IPS-NIHi7 (cell line): ENCODE measurements around the gene ALG9.
A peak's percentile ranks its signal among the peaks of the same experiment; 100 is the strongest.
"Not testable (repeated sequence)": the region's sequence is repeated elsewhere in the genome, so short reads cannot be mapped to it uniquely, and the experiment has no call there.

Source experiments
- DNase-seq: peaks from one replicate; pipeline ENCODE4 v3.0.0; 2012; ENCODE audit warnings: mixed read lengths; ENCODE audit errors: extremely low spot score

Gene ALG9

DNA sequence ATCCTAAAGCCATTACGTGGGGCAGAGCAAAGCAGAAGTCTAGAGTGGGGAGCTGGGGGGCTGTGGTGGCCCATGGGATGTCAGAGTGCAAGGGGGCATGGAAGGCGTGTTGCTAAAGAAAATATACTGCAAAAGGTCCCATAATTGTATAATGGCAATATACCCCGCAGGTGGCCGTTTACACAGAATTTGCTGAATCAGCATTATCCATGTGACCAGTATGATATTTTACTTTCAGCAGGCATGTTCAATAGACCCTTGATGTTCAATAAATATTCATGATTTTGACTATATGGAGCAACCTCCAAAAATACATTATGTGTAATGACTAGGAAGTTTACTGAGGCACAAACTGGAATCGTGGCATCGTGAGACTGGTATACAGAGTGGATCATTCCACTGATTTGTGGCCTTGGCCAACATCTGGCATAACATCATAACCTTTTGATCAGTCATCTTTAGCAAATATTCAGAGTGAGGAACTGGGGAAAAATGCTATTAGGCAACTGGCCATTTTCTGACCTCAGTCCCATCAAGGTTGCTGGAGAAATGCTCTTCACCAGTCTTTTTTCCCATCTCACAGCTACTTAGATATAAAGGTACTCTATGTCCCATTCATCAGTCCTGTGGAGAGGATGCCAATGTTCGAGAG is 75.9 kb downstream of the ALG9 start:
- DNase-seq, result no peak

DNA sequence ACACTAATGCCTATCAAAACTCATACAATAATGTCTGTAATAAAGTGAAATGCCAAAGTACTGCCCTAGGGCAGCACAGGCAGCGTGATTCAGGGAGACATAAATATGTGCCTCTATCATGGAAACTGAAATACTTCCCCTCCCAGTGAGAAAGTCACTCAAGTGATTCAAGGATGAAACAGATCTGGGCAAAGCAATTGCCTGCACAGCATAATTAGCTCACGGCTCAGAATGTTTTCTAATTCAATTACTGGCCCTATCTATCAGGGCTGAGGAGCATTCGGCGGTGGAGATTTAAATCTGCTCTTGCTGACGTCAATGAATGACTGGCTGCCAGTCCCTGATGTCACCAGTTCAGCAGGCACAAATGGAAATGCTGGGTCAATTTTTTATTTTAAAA is 77.5 kb downstream of the ALG9 start:
- DNase-seq, result no peak

DNA sequence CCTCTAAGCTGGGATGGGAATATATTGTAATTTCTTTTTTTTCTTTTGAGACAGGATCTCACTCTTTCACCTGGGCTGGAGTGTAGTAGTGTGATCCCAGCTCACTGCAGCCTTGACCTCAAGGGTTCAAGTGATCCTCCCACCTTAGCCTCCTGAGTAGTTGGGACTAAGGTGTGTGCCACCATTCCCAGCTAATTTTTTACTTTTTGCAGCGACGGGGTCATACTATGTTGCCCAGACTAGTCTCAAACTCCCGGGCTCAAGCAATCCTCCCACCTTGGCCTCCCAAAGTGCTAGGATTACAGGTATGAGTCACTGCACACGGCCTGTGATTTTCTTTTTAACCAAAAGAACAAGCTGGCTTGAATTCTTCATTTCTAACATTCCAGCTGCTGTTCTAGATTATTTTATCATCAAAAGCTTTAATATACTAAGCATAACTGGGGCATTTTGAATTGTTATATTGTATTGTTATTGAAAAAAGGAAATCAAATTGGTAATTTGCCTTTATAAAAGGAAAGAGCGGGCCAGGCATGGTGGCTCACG is 78.4 kb downstream of the ALG9 start:
- DNase-seq, result no peak

DNA sequence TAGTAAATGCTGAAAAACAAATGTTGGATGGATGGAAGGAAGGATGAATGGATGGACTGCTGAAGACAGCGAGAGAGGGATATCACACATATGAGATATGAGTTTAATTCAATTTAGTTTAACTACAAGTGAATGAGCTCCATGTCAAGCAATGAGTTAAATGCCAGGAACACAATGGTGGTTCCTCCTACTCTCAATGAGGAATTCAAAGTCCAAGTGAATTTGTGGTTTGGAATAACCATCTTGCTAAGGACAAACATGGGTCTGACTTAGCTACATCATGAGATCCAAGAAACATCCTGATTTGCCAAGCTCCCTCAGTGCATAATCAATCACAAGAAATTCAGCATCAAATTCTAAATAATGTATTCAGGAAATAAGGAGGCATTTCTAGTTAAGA is 79.1 kb downstream of the ALG9 start:
- DNase-seq, result no peak

DNA sequence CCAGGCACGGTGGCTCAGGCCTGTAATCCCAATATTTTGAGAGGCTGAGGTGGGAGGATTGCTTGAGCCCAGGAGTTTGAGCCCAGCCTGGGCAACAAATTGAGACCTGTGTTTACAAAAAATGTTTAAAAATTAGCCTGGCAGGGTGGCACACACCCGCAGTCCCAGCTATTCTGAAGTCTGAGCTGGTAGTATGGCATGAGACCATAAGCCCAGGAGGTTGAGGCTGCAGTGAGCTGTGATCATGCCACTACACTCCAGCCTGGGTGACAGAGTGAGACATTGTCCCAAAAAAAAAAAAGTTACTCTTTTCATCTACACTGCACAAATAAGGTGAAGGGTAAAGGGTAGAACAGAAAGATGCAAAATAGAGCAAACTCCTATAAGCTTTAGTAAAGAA is 82.9 kb downstream of the ALG9 start:
- no peak for DNase-seq

DNA sequence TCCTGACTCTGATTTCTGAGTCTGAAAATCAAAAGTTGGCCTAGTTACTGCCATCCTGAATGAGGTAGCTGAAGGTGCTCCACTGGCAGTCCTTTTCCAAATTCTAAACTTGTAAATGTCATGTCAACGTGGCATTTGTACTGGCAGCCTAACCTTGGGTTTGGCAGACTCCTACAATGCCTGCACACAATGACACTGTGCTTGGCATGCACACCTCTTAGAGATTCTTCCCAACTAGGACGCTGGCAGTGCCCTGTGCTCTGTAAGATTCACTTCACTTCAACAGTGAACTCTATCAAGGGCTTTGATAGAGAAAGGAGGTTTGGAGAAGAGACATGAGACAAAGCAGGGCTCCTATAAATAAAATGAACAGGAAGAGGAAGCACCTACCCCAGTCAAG is 83.3 kb downstream of the ALG9 start:
- DNase-seq, result no peak

DNA sequence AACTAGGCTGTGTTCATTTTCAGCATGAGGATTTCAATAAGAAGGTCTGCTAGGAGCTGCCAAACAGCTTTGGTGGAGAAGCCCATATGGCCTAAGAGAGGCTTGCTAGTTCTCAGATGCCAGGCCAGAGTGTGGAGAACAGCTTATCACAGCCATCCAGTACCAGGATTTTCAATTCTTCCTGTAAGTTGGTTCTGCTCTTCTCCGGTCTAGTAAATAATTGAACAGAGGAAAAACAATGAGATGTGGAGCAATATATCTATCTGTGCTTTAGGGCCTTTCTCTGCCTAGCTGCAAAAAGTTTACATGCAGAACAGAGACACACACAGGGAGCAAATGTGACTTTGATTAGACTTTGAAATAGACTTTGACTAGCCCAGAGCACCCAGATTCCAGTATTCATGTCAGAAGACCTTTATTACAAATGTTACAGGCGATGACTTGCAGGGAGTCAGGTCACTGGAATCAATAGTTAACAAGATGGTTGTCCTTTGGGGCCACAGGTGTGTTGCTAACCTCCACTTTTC is 85.4 kb downstream of the ALG9 start:
- no peak for DNase-seq

DNA sequence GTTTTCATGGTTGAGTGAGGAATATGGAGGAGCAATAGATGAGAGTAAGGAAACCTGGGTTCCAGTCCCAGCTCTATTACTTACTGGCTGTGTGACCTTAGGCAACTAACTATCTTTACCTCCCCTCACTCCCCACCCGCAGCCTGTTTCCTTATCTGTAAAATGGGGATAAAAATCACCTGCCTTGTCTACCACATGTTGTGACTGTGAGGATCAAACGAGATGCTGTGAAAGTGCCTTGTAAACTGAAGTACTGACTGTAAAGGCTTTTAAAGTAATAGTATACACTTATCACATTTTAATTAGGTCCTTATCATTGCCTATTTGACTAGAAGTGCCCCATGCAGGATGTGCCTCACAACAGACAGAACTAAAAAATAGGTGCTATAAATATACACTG is 86.3 kb downstream of the ALG9 start:
- DNase-seq, result no peak

DNA sequence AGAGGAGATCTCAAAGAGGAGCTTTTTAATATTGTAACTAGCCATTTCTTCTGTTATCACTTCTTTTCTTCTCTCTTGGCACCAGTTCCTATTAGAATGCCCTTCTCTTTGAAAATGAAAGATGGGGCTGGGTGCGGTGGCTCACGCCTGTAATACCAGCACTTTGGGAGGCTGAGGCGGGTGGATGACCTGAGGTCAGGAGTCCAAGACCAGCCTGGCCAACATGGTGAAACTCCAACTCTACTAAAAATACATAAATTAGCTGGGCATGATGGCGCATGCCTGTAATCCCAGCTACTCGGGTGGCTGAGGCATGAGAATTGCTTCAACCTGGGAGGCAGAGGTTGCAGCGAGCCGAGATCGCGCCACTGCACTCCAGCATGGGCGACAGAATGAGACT is 87.1 kb downstream of the ALG9 start:
- DNase-seq, result not testable (repeated sequence)

DNA sequence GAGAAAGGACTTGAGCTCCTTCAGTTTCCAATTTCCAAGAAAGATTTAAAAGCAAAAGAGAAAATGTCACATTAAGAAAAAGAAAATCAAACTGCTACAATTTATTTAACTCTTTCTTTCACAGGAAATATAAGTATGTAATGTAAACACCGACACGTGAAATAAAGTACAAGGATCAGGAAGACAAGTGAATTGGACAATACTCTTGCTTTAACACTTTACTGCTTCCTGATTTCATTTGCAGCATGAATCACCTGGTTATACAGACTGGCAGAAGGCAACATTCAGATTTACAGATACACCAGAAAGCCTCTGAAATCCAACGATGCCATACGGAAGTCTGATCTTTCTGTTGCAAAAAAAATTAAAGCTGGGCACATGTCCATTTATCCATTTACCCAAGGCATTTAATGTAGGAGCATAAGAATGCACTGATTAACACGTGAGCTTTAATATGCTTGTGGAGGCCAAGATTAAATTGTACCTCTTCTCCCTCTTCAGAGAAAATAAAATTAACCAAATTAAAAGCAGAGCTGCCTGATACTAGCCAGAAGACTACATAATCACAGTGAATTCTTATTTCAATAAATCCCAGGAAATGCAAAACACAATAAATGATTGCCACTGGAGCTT is 89.2 kb downstream of the ALG9 start:
- no peak for DNase-seq

DNA sequence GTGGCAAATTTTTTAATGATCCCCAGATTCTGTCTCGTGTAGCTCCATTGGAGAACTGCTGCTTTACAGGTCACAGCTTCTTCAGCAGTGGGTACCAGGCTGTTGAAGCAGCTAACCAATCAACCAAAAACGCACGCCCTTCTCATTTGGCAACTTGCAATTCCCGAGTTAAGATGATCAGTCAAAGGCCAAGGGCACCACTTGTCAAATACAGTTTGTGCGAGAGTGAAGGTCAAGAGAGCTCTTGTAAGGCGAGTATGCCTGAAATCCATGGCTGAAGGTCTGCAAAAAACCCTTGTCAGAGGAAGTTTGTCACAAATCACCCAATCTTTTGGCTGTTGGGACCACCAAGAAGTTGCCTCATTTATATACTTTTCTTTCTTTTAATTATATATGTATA is 92.3 kb downstream of the ALG9 start:
- no peak for DNase-seq

DNA sequence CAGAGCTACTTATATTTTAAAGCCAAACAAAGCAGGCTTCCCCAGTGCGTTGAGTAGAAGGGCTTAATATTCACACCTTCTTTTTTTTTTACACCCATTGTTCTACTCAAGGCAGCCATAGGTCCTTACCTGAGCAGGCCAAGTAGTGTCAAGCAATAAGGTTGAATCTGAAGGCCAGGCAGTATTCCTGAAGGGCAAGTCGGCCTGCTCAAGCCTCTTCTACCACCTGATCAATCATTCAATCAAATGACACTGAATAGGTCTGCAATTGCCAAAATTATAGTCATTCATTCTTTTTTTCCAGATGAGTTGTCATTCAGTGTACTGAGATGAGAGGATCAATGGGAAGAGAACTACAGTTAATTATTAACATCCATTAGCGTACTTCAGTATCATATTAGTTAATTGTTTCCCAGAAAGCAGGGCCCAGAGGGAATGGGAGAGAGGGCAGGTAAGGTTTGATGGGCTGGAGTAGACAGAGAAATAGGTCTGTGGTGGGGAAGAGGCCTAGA is 93.3 kb downstream of the ALG9 start:
- no peak for DNase-seq

DNA sequence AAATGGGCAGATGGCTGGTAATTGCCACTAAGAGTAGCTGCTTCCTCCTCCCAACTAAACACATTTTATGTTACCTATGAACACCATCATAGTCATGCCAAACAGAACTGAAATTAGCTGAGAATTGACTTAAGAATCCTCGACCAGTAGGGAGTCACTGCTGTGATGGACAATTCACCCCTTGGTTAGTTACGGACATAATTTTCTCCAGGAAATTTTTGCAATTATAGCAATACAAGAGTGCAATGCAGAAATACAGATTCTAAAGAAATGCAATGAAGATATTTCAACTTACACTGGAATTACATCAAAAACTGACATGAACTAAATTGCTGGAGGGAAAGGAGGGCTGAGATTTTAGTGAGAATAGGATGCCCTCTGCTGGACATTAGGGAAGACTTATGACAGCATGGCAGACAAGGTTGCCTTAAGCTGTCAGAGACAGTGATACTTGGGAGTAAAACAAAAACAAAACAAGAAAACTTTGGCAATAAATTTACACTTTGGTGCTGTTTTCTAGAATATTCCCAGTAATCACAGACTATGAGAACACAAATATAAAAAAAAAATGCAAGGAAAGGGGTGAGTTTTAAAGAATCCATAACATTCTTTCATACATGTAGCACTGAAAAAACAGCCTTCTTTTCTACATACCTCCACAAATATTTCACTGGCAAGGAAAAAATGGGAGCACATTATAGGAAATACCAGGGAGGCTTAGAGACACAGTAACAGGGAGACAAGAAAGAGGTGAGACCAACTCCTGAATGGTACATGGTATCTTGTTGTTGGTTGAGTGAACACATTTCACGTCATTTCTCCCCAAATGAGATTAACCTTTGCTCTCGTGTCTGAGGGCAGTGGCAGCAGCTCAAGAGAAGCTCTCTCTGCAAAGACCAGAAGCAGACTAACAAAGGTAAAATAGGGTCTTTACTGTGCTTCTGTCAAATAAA is 94.0 kb downstream of the ALG9 start:
- peak; percentile 67 for DNase-seq

DNA sequence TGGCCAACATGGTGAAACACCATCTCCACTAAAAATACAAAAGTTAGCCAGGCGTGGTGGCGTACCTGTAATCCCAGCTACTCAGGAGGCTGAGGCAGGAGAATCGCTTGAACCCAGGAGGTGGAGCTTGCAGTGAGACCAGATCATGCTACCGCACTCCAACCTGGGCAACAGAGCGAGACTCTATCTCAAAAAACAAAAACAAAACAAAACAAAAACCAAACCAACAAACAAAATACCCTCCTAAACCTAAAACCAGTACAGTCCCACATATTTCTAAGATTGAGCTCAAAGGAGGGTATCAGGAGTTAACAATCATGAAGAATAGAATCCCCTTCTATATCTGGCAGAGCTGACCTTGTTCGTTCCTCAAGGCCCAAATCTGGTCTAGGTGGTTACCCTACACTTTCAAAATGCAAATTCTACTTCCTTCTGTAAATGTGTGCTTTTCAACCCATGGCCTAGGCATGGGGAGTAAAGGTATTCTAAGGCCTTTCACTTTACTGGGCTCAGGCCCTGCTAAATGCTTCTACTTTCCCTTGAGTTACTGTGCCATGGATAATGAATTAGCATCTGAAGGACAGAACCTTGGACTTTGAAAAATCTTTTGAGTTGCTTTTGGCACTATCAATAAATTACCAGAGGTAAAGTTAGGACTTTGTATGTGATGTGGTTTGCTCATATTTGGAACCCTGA is 94.8 kb downstream of the ALG9 start:
- DNase-seq, result no peak

DNA sequence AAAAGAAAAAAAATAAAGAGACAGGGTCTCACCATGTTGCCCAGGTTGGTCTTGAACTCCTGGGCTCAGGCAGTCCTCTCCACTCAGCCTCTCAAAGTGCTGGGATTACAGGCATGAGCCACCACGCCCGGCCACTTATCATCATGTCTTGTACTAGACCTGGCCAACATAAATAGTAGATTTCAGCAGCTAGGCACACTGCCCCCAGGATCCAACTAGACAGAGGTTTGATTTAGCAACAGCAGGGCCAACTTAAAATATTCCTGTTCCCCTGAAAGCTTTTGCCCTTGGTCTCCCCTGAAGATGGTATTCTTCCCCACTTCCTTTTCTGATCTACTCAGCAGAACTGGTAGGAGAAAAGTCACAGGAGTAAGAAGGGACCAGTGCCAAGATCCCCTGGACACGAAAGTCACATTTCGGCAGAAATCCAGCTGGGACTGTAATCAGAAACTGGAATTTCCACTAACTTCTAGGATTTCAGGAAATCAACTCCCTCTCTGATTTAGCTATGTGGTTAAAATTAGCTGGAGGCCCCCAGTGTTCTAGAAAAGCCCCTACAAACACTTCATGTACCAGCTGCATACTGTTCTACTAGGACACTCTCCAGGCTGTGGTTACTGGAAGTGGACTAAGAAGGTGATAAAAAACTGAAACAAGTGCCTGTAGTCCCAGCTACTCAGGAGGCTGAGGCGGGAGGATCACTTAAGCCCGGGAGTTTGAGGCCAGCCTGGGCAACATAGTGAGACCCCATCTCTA is 96.2 kb downstream of the ALG9 start:
- DNase-seq, result no peak

DNA sequence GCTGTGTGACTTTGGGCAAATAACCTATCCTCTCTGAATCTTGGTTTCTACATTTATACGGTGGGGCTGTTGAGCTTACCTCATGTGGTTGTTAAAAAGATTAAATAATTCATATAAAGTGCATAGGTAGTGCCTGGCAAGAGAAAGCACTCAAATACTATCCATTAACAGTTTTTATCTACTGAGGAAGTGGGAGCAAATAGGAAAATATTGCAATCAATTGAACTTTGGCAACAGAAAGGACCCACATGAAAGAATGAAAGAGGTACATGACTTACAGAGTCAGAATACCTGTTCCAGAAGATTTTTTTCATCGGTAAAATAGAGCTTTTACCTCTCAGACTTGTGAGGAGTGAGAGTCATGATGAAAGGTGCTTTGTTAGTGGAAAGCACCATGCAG is 98.8 kb downstream of the ALG9 start:
- DNase-seq, result no peak

DNA sequence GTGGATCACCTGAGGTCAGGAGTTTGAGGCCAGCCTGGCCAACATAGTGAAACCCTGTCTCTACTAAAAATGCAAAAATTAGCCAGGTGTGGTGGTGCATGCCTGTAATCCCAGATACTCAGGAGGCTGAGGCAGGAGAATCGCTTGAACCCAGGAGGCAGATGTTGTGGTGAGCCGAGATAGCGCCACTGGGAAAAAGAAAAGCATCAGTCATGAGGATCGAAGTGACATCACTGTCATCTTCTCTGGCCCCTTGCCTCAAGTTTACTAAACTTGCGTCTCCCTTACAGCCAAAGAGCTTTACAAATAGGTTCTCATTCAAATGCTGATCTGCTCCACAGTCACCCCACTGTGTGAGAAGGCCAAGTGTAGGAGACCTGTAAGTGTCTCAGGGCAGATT is 100.2 kb downstream of the ALG9 start:
- DNase-seq, result not testable (repeated sequence)

DNA sequence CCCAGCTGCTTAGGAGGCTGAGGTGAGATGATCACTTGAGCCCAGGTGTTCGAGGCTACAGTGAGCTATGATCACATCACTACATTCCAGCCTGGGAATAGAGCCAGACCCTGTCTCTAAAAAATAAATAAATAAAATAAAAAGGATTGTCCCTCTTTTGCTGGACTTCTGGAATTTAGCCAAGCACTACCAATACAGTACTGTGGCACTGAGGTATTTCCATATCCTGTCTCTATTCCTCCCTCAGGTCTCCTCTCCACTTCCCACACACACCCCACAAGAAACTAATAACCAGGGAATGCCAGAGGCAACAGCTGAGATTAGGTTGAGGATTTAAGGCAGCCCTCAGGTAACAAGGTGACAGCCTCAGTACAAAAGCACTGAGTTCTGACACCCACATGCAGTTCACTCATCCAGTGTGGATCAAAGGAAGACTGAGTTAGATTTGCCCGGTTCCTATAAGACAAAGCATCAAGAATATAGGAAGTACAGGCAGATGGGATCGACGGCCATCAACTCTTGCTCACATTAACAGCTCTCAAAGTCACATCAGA is 100.7 kb downstream of the ALG9 start:
- no peak for DNase-seq

DNA sequence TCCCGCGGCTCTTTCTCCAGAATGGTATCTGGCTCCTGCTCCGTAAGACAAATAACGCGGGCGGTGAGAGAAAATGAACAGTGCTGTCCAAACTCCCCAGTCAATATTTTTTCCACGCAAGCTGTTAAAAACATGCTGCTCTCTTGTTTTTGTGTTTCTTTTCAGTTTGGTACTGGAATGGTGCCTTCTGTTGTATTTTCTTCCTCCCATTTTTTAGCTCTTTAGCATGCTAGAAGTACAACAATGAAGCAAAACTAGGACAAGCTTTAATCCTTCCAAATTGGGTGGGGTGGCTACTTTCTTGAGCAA is 104.6 kb downstream of the ALG9 start:
- no peak for DNase-seq

DNA sequence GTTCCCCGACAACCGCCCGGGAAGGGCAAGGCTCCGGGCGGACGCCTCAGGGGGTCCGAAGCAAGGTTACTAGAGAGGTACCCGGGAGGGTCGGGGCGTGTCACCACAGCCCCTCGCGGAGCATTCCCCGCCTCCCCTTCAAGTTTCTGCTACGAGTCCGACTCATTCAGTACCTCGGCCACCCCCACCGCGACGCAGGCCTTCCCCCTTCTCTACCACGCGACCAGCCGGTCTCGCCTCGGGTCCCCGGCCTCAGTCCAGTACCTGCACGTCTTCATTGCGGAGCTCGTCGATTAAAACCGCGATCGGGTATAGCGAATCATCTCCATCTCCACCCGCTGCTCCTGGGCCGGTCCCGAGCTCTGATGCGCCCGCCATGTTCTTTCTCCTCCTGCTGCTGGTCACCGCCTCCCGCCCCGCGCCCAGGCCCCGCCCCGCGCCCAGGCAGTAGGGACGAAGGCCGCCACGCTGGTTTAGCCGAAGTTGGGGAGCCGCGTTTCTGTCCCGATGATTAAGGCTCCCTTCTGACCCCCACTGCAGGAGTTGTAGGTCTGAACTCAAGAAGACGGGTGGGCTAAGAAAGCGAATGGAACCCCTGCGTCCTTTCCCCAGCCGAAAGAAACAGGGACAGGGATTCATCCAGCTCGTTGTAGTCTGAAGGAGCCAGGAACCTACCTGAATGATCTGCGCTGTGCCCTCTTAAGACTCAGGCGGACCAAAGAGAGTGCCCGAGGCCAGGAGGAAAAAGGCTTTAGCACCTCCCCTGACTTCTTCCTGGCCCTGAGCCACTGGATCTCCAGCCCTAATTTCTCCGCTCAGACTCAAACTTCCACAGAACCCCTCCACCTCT is 105.2 kb downstream of the ALG9 start, which contains the start of gene PPP2R1B:
PPP2R1B (minus strand) TSS at position 406 of the 850 bp plus-strand sequence; CDS start at position 378, 28 bp downstream.
- peak; percentile 97 for DNase-seq
